Brain microvascular endothelial cell (primary cell): ENCODE results near the gene PTCHD1.

Experiments
- DNase-seq: peaks from one replicate; pipeline ENCODE4 v3.0.0-alpha.2; 2020
- H3K27ac ChIP-seq: fragments of 250-450 bp; sonication (Bioruptor Pico); 2 replicates; pipeline ENCODE4 v1.5.1; 2020; ENCODE audit warnings: mild to moderate bottlenecking, moderate library complexity
- H3K27me3 ChIP-seq: fragments of 250-450 bp; sonication (Bioruptor Pico); replicated peaks from 2 replicates; pipeline ENCODE4 v1.5.1; 2020; ENCODE audit warnings: mild to moderate bottlenecking
- H3K36me3 ChIP-seq: fragments of 250-450 bp; sonication (Bioruptor Pico); replicated peaks from 2 replicates; pipeline ENCODE4 v1.5.1; 2020; ENCODE audit warnings: mild to moderate bottlenecking
- H3K4me3 ChIP-seq: 2 replicates; pipeline ENCODE4 v1.5.1; 2011; ENCODE audit warnings: low read depth, mild to moderate bottlenecking, control low read depth, low read length, moderate library complexity
- CTCF ChIP-seq: IDR thresholded peaks from 2 replicates; pipeline ENCODE4 v1.5.1; 2011; ENCODE audit warnings: low read depth, mild to moderate bottlenecking, moderate library complexity, low read length, control low read depth, inconsistent platforms; ENCODE audit errors: missing control alignments
- in situ Hi-C: cut with HindIII; loops from 2 replicates; pipeline ENCODE4 v1.10.0; 2017; ENCODE audit warnings: low sequenced_read_pairs, low pct_ligation_motif_present

Gene PTCHD1

GRCh38 chrX:23338334-23338733 is 3.7 kb downstream of the PTCHD1 start:
- peaks cover 15% of the 10 kb centered on the region for H3K27me3 ChIP-seq
- in situ Hi-C loops, result no loop called here
- no peak overlapping the region for H3K27ac ChIP-seq
- no peak for DNase-seq
- no peak for TF ChIP-seq CTCF
- no peak overlapping the region for H3K4me3 ChIP-seq
- H3K36me3 ChIP-seq, result no peaks in the 10 kb centered on the region

DNA sequence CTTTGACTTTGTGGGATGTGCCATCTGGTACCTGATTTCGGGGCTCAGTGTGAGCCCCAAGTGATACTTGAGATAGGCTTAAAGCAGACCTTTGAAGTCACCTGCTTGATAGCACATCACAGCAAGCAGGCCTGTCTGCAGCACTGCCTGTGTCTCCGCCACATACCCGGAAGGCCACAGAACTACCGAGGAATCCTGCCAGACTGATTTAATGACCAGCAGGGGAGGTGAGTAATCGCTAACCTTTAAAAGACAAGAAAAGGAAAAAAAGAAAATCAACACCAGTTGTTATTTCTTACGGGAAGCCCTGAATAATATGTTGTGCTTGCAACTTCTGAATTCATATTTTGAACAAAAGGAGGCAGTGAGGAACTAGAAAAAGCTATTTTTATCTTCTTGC is 6.8 kb downstream of the PTCHD1 start:
- Histone ChIP-seq H3K36me3 (no peaks in the 10 kb centered on the region), H3K27me3 (no peaks in the 10 kb centered on the region), H3K27ac (no peak overlapping the region), H3K4me3 (no peak overlapping the region)
- no peak for DNase-seq
- no peak for TF ChIP-seq CTCF
- in situ Hi-C loops, result no loop called here

GRCh38 chrX:23344238-23344903 is 9.7 kb downstream of the PTCHD1 start:
- no peaks in the 10 kb centered on the region for H3K36me3 ChIP-seq
- no peak for TF ChIP-seq CTCF
- no peak for DNase-seq
- in situ Hi-C loops, result no loop called here
- no peak overlapping the region for H3K27ac ChIP-seq
- H3K27me3 ChIP-seq, result no peaks in the 10 kb centered on the region
- H3K4me3 ChIP-seq, result no peak overlapping the region

GRCh38 chrX:23344904-23345271 is 10.2 kb downstream of the PTCHD1 start:
- no peak for TF ChIP-seq CTCF
- DNase-seq, result no peak
- Histone ChIP-seq H3K27ac (no peak overlapping the region), H3K36me3 (no peaks in the 10 kb centered on the region), H3K4me3 (no peak overlapping the region), H3K27me3 (no peaks in the 10 kb centered on the region)
- in situ Hi-C loops, result no loop called here

- TF ChIP-seq CTCF, result no peak
Observed at GRCh38 chrX:23356189-23356588, 21.5 kb downstream of the PTCHD1 start.

GRCh38 chrX:23364416-23364815 is 29.8 kb downstream of the PTCHD1 start:
- no peak for TF ChIP-seq CTCF
- H3K27ac ChIP-seq, result no peak overlapping the region
- H3K4me3 ChIP-seq, result no peak overlapping the region
- no peaks in the 10 kb centered on the region for H3K27me3 ChIP-seq
- in situ Hi-C loops, result no loop called here
- no peaks in the 10 kb centered on the region for H3K36me3 ChIP-seq
- no peak for DNase-seq

More at GRCh38 chrX:23356189-23356588, 21.5 kb downstream of the PTCHD1 start:
- in situ Hi-C loops, result no loop called here
- Histone ChIP-seq H3K4me3 (no peak overlapping the region), H3K27ac (no peak overlapping the region), H3K36me3 (no peaks in the 10 kb centered on the region), H3K27me3 (no peaks in the 10 kb centered on the region)
- no peak for DNase-seq
